Peyer's patch (tissue), 4 donors: Measurements from ENCODE around the gene ALDH5A1. TPM values are rescaled to one million over a fixed set of nuclear protein-coding genes. Genes with fewer than 3 reads are reported as not detected.

Experiments used
- DNase-seq, 3 donors: peaks; one replicate each; pipeline ENCODE4 v3.0.0-alpha.2; 2017 to 2019
- H3K27ac ChIP-seq, 4 donors: fragments of 200-600 bp; sonication (generic); one replicate each; pipeline ENCODE4 v1.5.1; 2016 to 2019
- H3K27me3 ChIP-seq, 2 donors: fragments of 200-600 bp; sonication (generic); one replicate each; pipeline ENCODE4 v1.5.1; 2019
- H3K36me3 ChIP-seq, 3 donors: fragments of 200-600 bp; sonication (generic); one replicate each; pipeline ENCODE4 v1.5.1; 2016 to 2019
- H3K4me1 ChIP-seq, 4 donors: fragments of 200-600 bp; sonication (generic); one replicate each; pipeline ENCODE4 v1.5.1; 2016 to 2019
- H3K4me3 ChIP-seq, 4 donors: fragments of 200-600 bp; sonication (generic); 1 replicate in 3 of 4; 2 replicates in 1 of 4; pipeline ENCODE4 v1.5.1; 2016 to 2019; ENCODE audit warnings: mild to moderate bottlenecking in 1 of 4
- H3K9me3 ChIP-seq, 4 donors: fragments of 200-600 bp; sonication (generic); one replicate each; pipeline ENCODE4 v1.5.1; 2016 to 2019; ENCODE audit warnings: mild to moderate bottlenecking in 1 of 4
- CTCF ChIP-seq, 6 experiments: fragments of 450-650 bp in 4 of 6; fragments of 200-600 bp in 2 of 6; sonication (generic) in 1 of 6; IDR thresholded peaks; one replicate each; pipeline ENCODE4 v1.5.1; 2017 to 2019; ENCODE audit warnings: antibody characterized with exemption in 6 of 6, mild to moderate bottlenecking in 3 of 6, moderate library complexity in 1 of 6
- POLR2A ChIP-seq, 2 donors: fragments of 450-650 bp; IDR thresholded peaks; one replicate each; pipeline ENCODE4 v1.5.1; 2017; ENCODE audit warnings: antibody characterized with exemption in 2 of 2, mild to moderate bottlenecking in 2 of 2, moderate library complexity in 2 of 2
- total RNA-seq, 4 donors: library from RNA; depleted of rRNA; stranded (reverse); fragments of >200 nt; gene quantifications; one replicate each; pipeline ENCODE4 v1.1.0, GENCODE V29; 2016

ALDH5A1 gene
- total RNA-seq, 4 donors from 2014 or later, result 3.5 to 25.6 (median 8.8) TPM

DNA sequence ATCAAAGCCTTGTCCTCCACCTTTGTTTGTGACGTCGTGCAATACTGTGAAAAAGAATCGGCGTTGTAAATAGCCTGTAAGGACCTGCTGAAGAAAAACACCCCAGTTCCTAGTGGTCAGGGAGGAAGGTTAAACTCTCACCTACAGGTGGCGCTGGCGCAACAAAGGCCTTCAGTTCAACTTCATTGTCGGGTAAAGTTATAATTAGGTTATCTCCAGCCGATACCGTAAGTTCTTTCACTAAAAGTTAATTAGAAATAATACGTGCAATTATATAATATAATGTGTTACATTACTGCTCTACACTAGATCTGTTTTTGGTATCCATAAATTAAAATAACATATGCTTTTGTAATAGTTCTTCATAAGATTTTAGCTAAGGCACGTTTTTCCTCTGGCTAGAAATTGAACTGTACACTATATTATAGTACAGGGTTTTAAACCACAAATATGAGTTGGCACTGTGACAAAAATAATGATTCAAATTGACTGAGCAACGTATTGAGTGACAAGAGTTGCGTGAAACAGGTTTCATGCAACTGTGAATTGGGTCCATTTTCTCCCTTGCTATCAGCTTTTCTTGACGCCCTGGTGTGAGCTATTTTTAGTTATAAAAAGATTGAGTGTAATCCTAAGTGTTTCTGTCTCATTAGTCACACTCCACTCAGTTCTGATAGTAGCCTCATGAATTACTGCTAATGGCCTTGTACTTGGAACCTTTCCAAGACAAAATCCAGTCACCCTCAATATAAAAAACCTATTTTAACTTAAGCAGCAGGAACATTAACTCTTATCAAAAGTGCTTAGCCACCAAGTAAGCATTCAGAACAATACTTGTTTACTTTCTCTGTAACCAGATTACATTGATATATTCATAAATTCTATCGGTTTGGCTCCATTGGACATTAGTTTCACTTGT, 89.0 kb downstream of the ALDH5A1 start:
- no peaks in the 10 kb centered on the region for H3K36me3 ChIP-seq
- no peak for TF ChIP-seq POLR2A (IDR thresholded peaks at IDR 0.05)
- TF ChIP-seq CTCF (IDR thresholded peaks at IDR 0.05), result peak; percentile 48 to 86 (median 83)
- H3K9me3 ChIP-seq, result no peaks in the 10 kb centered on the region
- H3K4me1 ChIP-seq, result peaks cover 0 to 10% (median 0%) of the 10 kb centered on the region in 4 donors
- no peaks in the 10 kb centered on the region for H3K27me3 ChIP-seq
- no peak overlapping the region for H3K27ac ChIP-seq
- H3K4me3 ChIP-seq, result no peak overlapping the region
- peak; percentile 69 to 92 (median 78) for DNase-seq

DNA sequence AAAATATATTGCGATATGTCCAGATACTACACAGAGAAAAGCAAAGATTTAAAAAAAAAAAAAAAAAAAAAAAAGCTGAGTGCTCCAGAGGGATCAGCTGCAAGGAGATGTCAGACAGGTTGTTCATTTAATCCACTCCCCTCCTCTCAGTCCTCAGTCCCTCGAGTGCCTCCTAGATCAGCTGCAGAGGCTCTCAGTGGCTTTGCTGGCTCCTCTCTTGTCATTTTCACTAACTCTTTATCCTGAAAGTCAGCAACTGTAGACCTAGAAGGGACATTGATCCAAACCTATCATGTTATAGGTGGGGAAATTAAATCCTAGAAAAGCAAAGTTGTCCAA, 89.6 kb downstream of the ALDH5A1 start:
- H3K27ac ChIP-seq, result no peak overlapping the region
- no peaks in the 10 kb centered on the region for H3K9me3 ChIP-seq
- H3K4me1 ChIP-seq, result peaks cover 0 to 10% (median 0%) of the 10 kb centered on the region in 4 donors
- H3K36me3 ChIP-seq, result no peaks in the 10 kb centered on the region
- no peak for DNase-seq
- H3K27me3 ChIP-seq, result no peaks in the 10 kb centered on the region
- TF ChIP-seq CTCF (IDR thresholded peaks at IDR 0.05) (no peak), POLR2A (IDR thresholded peaks at IDR 0.05) (no peak)
- no peak overlapping the region for H3K4me3 ChIP-seq

Other genes with a start within 250 kb of the ALDH5A1 start
- gene DCDC2, start 136.9 kb upstream of the ALDH5A1 start, total RNA-seq, result 1 to 10 TPM in 1 of 4 donors, under 1 TPM in 3; 0.27 to 3.3 (median 0.63) TPM
- 10 to 100 TPM; 20.8 to 30.5 (median 27.4) TPM for gene MRS2, start 92.0 kb upstream of the ALDH5A1 start, total RNA-seq
- 1 to 10 TPM in 1 of 4 donors, not detected in 3; 2.1 TPM for gene GPLD1, start 5.4 kb upstream of the ALDH5A1 start, total RNA-seq
- gene KIAA0319, start 151.2 kb downstream of the ALDH5A1 start, total RNA-seq, result under 1 TPM in 2 of 4 donors, not detected in 2; 0.18 to 0.38 TPM
- 100 to 1,000 TPM in 3 of 4 donors, 10 to 100 TPM in 1; 69.3 to 403 (median 279) TPM for gene TDP2, start 171.9 kb downstream of the ALDH5A1 start, total RNA-seq
- 10 to 100 TPM in 2 of 4 donors, 1 to 10 TPM in 2; 5.2 to 23.1 (median 9.1) TPM for gene ACOT13, start 172.1 kb downstream of the ALDH5A1 start, total RNA-seq
- gene C6orf62, start 224.2 kb downstream of the ALDH5A1 start, total RNA-seq, result 10 to 100 TPM; 48.7 to 74.8 (median 59.4) TPM